GM21723 (cell line): ENCODE data around the gene SLC12A5.
"Not testable (repeated sequence)": the region's sequence is repeated elsewhere in the genome, so short reads cannot be mapped to it uniquely, and the experiment has no call there.

Source experiments
- ATAC-seq: cut with Tn5 transposase; IDR thresholded peaks from one replicate; pipeline ENCODE4 v1.9.1; 2021; ENCODE audit warnings: mild to moderate bottlenecking, moderate library complexity; ENCODE audit not compliant: unreplicated experiment

SLC12A5 gene

GRCh38 chr20:46073443-46073842, 44.4 kb downstream of the SLC12A5 start:
- ATAC-seq, result no peak

- ATAC-seq, result no peak
Measured at GRCh38 chr20:46074006-46074405, 45.0 kb downstream of the SLC12A5 start.

- no peak for ATAC-seq
Measured at GRCh38 chr20:46076806-46077205, 47.8 kb downstream of the SLC12A5 start.

- no peak for ATAC-seq
Measured at GRCh38 chr20:46077642-46078305, 48.8 kb downstream of the SLC12A5 start.

GRCh38 chr20:46078954-46079353, 49.9 kb downstream of the SLC12A5 start:
- ATAC-seq, result no peak

- no peak for ATAC-seq
Measured at GRCh38 chr20:46081074-46081473, 52.1 kb downstream of the SLC12A5 start.

GRCh38 chr20:46083101-46083500, 54.1 kb downstream of the SLC12A5 start:
- ATAC-seq, result no peak

GRCh38 chr20:46083531-46084061, 54.6 kb downstream of the SLC12A5 start:
- ATAC-seq, result no peak

GRCh38 chr20:46084805-46085178, 55.8 kb downstream of the SLC12A5 start:
- ATAC-seq, result no peak

GRCh38 chr20:46085179-46085851, 56.3 kb downstream of the SLC12A5 start:
- ATAC-seq, result no peak

GRCh38 chr20:46087161-46087560, 58.1 kb downstream of the SLC12A5 start:
- no peak for ATAC-seq

- no peak for ATAC-seq
Measured at GRCh38 chr20:46088409-46089166, 59.6 kb downstream of the SLC12A5 start.

- ATAC-seq, result peak; percentile 29
Measured at GRCh38 chr20:46089167-46089416, 60.1 kb downstream of the SLC12A5 start.

- peak; percentile 84 for ATAC-seq
Measured at GRCh38 chr20:46089417-46090388, 60.7 kb downstream of the SLC12A5 start, which contains the start of gene NCOA5. TSS of gene NCOA5 (minus strand) at chr20:46089962. CDS start at chr20:46079424, 10,538 bp downstream.

- ATAC-seq, result not testable (repeated sequence)
Measured at GRCh38 chr20:46091622-46092535, 62.9 kb downstream of the SLC12A5 start.

- no peak for ATAC-seq
Measured at GRCh38 chr20:46093531-46093930, 64.5 kb downstream of the SLC12A5 start.

- ATAC-seq, result no peak
Measured at GRCh38 chr20:46099491-46100287, 70.7 kb downstream of the SLC12A5 start.

- ATAC-seq, result not testable (repeated sequence)
Measured at GRCh38 chr20:46100444-46100843, 71.4 kb downstream of the SLC12A5 start.

GRCh38 chr20:46100988-46101387, 72.0 kb downstream of the SLC12A5 start:
- ATAC-seq, result no peak
